Measurements from ENCODE around the gene GLI2. TPM values are rescaled to one million over a fixed set of nuclear protein-coding genes. Genes with fewer than 3 reads are reported as not detected.

GLI2 gene
- total and polyA plus RNA-seq, 2 donors from 2014 or later = 0.32 to 3.7 TPM

GRCh38 chr2:120770641-120771040, 35.0 kb downstream of the GLI2 start:
- intact Hi-C loops (cut with DNase I) = no loop called here
- peak overlapping the region in 1 of 2 donors; percentile 75 for H3K27ac ChIP-seq (ENCODE audit: low read depth in 2 of 2, low read length in 2 of 2)
- DNase-seq = peak in 2 of 5 donors; percentile 26 to 51
- no peak for FAIRE-seq
- H3K9me3 ChIP-seq (ENCODE audit: control insufficient read depth in 2 of 3, insufficient read depth in 1 of 3, low read length in 3 of 3) = no peaks in the 10 kb centered on the region
- no peaks in the 10 kb centered on the region for H3K27me3 ChIP-seq (ENCODE audit: control insufficient read depth, insufficient read depth, low read length)
- peaks cover 0 to 8% (median 5%) of the 10 kb centered on the region in 3 donors for H3K4me1 ChIP-seq (ENCODE audit: control insufficient read depth in 2 of 3, insufficient read depth in 2 of 3, low read depth in 1 of 3, low read length in 3 of 3)
- no peaks in the 10 kb centered on the region for H3K36me3 ChIP-seq (ENCODE audit: control insufficient read depth in 2 of 3, insufficient read depth in 3 of 3, low read length in 3 of 3)
- no peak overlapping the region for H3K9ac ChIP-seq (ENCODE audit: low read length in 3 of 3)
- H3K4me3 ChIP-seq (ENCODE audit: low read length in 3 of 3) = no peak overlapping the region
- no peak for TF ChIP-seq CTCF (IDR thresholded peaks at IDR 0.05; ENCODE audit: borderline replicate concordance, extremely low read depth, insufficient read depth)

GRCh38 chr2:120771111-120771780, 35.6 kb downstream of the GLI2 start:
- intact Hi-C loops (cut with DNase I) = no loop called here
- Histone ChIP-seq H3K9me3 (ENCODE audit: control insufficient read depth in 2 of 3, insufficient read depth in 1 of 3, low read length in 3 of 3) (no peaks in the 10 kb centered on the region), H3K36me3 (ENCODE audit: control insufficient read depth in 2 of 3, insufficient read depth in 3 of 3, low read length in 3 of 3) (no peaks in the 10 kb centered on the region), H3K4me3 (ENCODE audit: low read length in 3 of 3) (no peak overlapping the region), H3K9ac (ENCODE audit: low read length in 3 of 3) (no peak overlapping the region), H3K4me1 (ENCODE audit: control insufficient read depth in 2 of 3, insufficient read depth in 2 of 3, low read depth in 1 of 3, low read length in 3 of 3) (peaks cover 0 to 5% (median 4%) of the 10 kb centered on the region in 3 donors), H3K27ac (ENCODE audit: low read depth in 2 of 2, low read length in 2 of 2) (peak overlapping the region; percentile 26 to 75), H3K27me3 (ENCODE audit: control insufficient read depth, insufficient read depth, low read length) (no peaks in the 10 kb centered on the region)
- DNase-seq (peak in 4 of 5 donors; percentile 47 to 93 (median 65)), FAIRE-seq (no peak)
- TF ChIP-seq CTCF (IDR thresholded peaks at IDR 0.05; ENCODE audit: borderline replicate concordance, extremely low read depth, insufficient read depth) = no peak

- H3K9me3 ChIP-seq (ENCODE audit: control insufficient read depth in 2 of 3, insufficient read depth in 1 of 3, low read length in 3 of 3) = no peaks in the 10 kb centered on the region
- intact Hi-C loops (cut with DNase I) = no loop called here
- TF ChIP-seq CTCF (IDR thresholded peaks at IDR 0.05; ENCODE audit: borderline replicate concordance, extremely low read depth, insufficient read depth) = no peak
- DNase-seq = peak in 3 of 5 donors; percentile 29 to 40 (median 34)
- no peaks in the 10 kb centered on the region for H3K36me3 ChIP-seq (ENCODE audit: control insufficient read depth in 2 of 3, insufficient read depth in 3 of 3, low read length in 3 of 3)
- no peak overlapping the region for H3K4me3 ChIP-seq (ENCODE audit: low read length in 3 of 3)
- no peak for FAIRE-seq
- peak overlapping the region in 1 of 2 donors; percentile 48 for H3K27ac ChIP-seq (ENCODE audit: low read depth in 2 of 2, low read length in 2 of 2)
- H3K9ac ChIP-seq (ENCODE audit: low read length in 3 of 3) = no peak overlapping the region
- peaks cover 0 to 2% (median 0%) of the 10 kb centered on the region in 3 donors for H3K4me1 ChIP-seq (ENCODE audit: control insufficient read depth in 2 of 3, insufficient read depth in 2 of 3, low read depth in 1 of 3, low read length in 3 of 3)
- no peaks in the 10 kb centered on the region for H3K27me3 ChIP-seq (ENCODE audit: control insufficient read depth, insufficient read depth, low read length)
Measured at GRCh38 chr2:120771781-120772208, 36.1 kb downstream of the GLI2 start.

Measured in kidney (tissue), 14 donors.